SK-N-SH treated with all-trans-retinoic acid at 6 μM for 48 hours (cell line): ENCODE measurements around the gene LLGL2.

Experiments used
- ATAC-seq: fragments of 200-7000 bp; cut with Tn5 transposase; 3 replicates; pipeline ENCODE4 v1.9.1; 2020; ENCODE audit warnings: mild to moderate bottlenecking, moderate library complexity
- ARNTL ChIP-seq: fragments of 450-650 bp; formaldehyde crosslinking; IDR thresholded peaks from 2 replicates; pipeline ENCODE4 v1.5.0; 2020; ENCODE audit warnings: low read depth, mild to moderate bottlenecking, moderate library complexity, borderline replicate concordance
- BACH2 ChIP-seq: fragments of 250-450 bp; sonication (Bioruptor Pico); IDR thresholded peaks from 2 replicates; pipeline ENCODE4 v1.9.0; 2021; ENCODE audit warnings: mild to moderate bottlenecking, borderline replicate concordance
- CSDC2 ChIP-seq: fragments of 250-450 bp; sonication (Bioruptor Pico); IDR thresholded peaks from 2 replicates; pipeline ENCODE4 v1.5.0; 2020; ENCODE audit warnings: mild to moderate bottlenecking, moderate library complexity
- CSRNP3 ChIP-seq: fragments of 250-450 bp; sonication (Bioruptor Pico); IDR thresholded peaks from 2 replicates; pipeline ENCODE4 v1.5.1; 2021; ENCODE audit warnings: mild to moderate bottlenecking, moderate library complexity
- GLIS3 ChIP-seq: fragments of 250-450 bp; sonication (Bioruptor Pico); IDR thresholded peaks from 2 replicates; pipeline ENCODE4 v1.5.0; 2020; ENCODE audit warnings: mild to moderate bottlenecking, moderate library complexity
- ISL1 ChIP-seq: fragments of 250-450 bp; sonication (Bioruptor Pico); IDR thresholded peaks from 2 replicates; pipeline ENCODE4 v2.1.2; 2022; ENCODE audit warnings: mild to moderate bottlenecking, moderate library complexity
- OSR1 ChIP-seq: fragments of 250-450 bp; sonication (Bioruptor Pico); IDR thresholded peaks from 2 replicates; pipeline ENCODE4 v1.8.0; 2022; ENCODE audit warnings: moderate library complexity, mild to moderate bottlenecking, inconsistent platforms
- PATZ1 ChIP-seq: fragments of 250-450 bp; sonication (Bioruptor Pico); IDR thresholded peaks from 2 replicates; pipeline ENCODE4 v1.8.0; 2020; ENCODE audit warnings: mild to moderate bottlenecking, moderate library complexity, borderline replicate concordance
- PPARA ChIP-seq: fragments of 250-450 bp; sonication (Bioruptor Pico); IDR thresholded peaks from 2 replicates; pipeline ENCODE4 v1.5.0; 2020; ENCODE audit warnings: mild to moderate bottlenecking, borderline replicate concordance
- RARB ChIP-seq: fragments of 250-450 bp; sonication (Bioruptor Pico); IDR thresholded peaks from 2 replicates; pipeline ENCODE4 v1.8.0; 2021; ENCODE audit warnings: mild to moderate bottlenecking, moderate library complexity
- SNAI2 ChIP-seq: fragments of 250-450 bp; sonication (Bioruptor Pico); IDR thresholded peaks from 2 replicates; pipeline ENCODE4 v1.5.0; 2020; ENCODE audit warnings: mild to moderate bottlenecking, moderate library complexity
- TCF4 ChIP-seq: fragments of 250-450 bp; sonication (Bioruptor Pico); IDR thresholded peaks from 2 replicates; pipeline ENCODE4 v1.8.0; 2021; ENCODE audit warnings: mild to moderate bottlenecking, moderate library complexity, borderline replicate concordance
- ZC3H10 ChIP-seq: fragments of 250-450 bp; sonication (Bioruptor Pico); IDR thresholded peaks from 2 replicates; pipeline ENCODE4 v1.5.1; 2021; ENCODE audit warnings: mild to moderate bottlenecking, moderate library complexity
- ZFP3 ChIP-seq: fragments of 250-450 bp; sonication (Bioruptor Pico); IDR thresholded peaks from 2 replicates; pipeline ENCODE4 v1.5.0; 2020; ENCODE audit warnings: mild to moderate bottlenecking, moderate library complexity
- ZFP30 ChIP-seq: fragments of 450-650 bp; formaldehyde crosslinking; IDR thresholded peaks from 2 replicates; pipeline ENCODE4 v1.5.0; 2022; ENCODE audit warnings: mild to moderate bottlenecking, moderate library complexity
- ZNF70 ChIP-seq: fragments of 450-650 bp; formaldehyde crosslinking; IDR thresholded peaks from 2 replicates; pipeline ENCODE4 v1.5.0; 2020; ENCODE audit warnings: mild to moderate bottlenecking, moderate library complexity
- ZNF8 ChIP-seq: fragments of 450-650 bp; formaldehyde crosslinking; IDR thresholded peaks from 2 replicates; pipeline ENCODE4 v1.5.0; 2020; ENCODE audit warnings: mild to moderate bottlenecking, moderate library complexity
- TF ChIP-seq, protein P1 (sequence below): fragments of 250-450 bp; sonication (Bioruptor Pico); IDR thresholded peaks from 2 replicates; pipeline ENCODE4 v1.8.0; 2021; ENCODE audit warnings: low read depth, mild to moderate bottlenecking, moderate library complexity, borderline replicate concordance
- TF ChIP-seq, protein P2 (sequence below): fragments of 250-450 bp; sonication (Bioruptor Pico); IDR thresholded peaks from 2 replicates; pipeline ENCODE4 v1.5.1; 2020; ENCODE audit warnings: low read depth, mild to moderate bottlenecking, moderate library complexity
- TF ChIP-seq, protein P3 (sequence below): fragments of 250-450 bp; sonication (Bioruptor Pico); IDR thresholded peaks from 2 replicates; pipeline ENCODE4 v1.5.0; 2020; ENCODE audit warnings: mild to moderate bottlenecking, moderate library complexity

Gene LLGL2

GRCh38 chr17:75514919-75515495, 10.5 kb upstream of the LLGL2 start:
- TF ChIP-seq, protein P1, sequence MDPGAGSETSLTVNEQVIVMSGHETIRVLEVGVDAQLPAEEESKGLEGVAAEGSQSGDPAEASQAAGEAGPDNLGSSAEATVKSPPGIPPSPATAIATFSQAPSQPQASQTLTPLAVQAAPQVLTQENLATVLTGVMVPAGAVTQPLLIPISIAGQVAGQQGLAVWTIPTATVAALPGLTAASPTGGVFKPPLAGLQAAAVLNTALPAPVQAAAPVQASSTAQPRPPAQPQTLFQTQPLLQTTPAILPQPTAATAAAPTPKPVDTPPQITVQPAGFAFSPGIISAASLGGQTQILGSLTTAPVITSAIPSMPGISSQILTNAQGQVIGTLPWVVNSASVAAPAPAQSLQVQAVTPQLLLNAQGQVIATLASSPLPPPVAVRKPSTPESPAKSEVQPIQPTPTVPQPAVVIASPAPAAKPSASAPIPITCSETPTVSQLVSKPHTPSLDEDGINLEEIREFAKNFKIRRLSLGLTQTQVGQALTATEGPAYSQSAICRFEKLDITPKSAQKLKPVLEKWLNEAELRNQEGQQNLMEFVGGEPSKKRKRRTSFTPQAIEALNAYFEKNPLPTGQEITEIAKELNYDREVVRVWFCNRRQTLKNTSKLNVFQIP (CRISPR knock-in tag), result no peak
- TF ChIP-seq PPARA (CRISPR knock-in tag) (no peak), OSR1 (CRISPR knock-in tag) (no peak), RARB (CRISPR knock-in tag) (no peak), ISL1 (CRISPR knock-in tag) (no peak), CSDC2 (no peak), SNAI2 (CRISPR knock-in tag) (no peak), ZNF8 (CRISPR knock-in tag) (no peak), ZFP3 (CRISPR knock-in tag) (no peak), CSRNP3 (CRISPR knock-in tag) (no peak), GLIS3 (CRISPR knock-in tag) (no peak), ARNTL (CRISPR knock-in tag) (no peak), ZNF70 (CRISPR knock-in tag) (no peak), TCF4 (CRISPR knock-in tag) (no peak), ZC3H10 (CRISPR knock-in tag) (no peak)
- ATAC-seq, result peak; percentile 7

DNA sequence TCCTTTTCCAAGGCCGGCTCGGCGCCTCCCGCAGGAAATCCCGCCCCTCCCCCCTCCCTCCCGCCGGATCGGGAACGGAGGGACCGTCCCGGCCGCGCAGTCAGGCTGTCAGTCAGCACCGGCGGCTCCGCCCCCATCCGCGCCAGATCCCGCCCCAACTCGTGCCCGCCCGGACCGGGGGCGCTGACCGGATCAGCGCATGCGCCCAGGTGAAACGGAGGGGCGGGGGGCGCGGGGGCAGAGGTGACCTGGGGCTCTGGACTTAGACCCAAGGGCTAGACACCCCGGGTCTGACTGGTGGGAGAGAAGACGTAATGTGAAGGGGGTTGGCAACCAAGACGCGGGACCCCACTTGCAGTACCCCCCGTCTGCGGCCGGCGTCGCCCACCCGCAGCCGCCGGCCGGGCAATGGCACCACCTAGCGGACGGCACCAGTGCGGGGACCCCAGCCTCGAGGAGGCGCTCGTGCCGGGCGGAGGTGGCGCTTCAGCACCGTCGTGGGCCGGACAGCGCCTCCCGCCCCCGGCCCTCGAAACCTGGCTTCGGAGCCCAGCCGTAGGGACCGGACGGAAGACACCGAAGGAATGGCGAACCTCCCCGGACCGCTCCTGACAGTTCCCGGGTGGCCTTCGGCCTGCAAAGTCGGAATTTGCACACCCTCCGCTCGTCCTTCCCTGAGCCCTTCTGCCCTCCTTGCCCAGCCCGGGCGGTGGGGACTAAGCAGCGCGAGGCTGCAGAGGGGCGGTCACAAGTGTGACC, 9.8 kb upstream of the LLGL2 start, which contains the start of gene CASKIN2:
Gene CASKIN2, minus strand, starts transcription at position 42 of the 759 bp plus-strand sequence. CDS start 1,733 bp downstream, outside the sequence.
- TF ChIP-seq, protein P2, sequence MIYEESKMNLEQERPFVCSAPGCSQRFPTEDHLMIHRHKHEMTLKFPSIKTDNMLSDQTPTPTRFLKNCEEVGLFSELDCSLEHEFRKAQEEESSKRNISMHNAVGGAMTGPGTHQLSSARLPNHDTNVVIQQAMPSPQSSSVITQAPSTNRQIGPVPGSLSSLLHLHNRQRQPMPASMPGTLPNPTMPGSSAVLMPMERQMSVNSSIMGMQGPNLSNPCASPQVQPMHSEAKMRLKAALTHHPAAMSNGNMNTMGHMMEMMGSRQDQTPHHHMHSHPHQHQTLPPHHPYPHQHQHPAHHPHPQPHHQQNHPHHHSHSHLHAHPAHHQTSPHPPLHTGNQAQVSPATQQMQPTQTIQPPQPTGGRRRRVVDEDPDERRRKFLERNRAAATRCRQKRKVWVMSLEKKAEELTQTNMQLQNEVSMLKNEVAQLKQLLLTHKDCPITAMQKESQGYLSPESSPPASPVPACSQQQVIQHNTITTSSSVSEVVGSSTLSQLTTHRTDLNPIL (CRISPR knock-in tag), result no peak
- no peak for TF ChIP-seq BACH2 (CRISPR knock-in tag)
- no peak for TF ChIP-seq OSR1 (CRISPR knock-in tag)
- TF ChIP-seq SNAI2 (CRISPR knock-in tag), result peak; percentile 84; the same call in 1 of the 2 replicates
- peak; percentile 55; the same call in 1 of the 2 replicates for TF ChIP-seq ARNTL (CRISPR knock-in tag)
- TF ChIP-seq, protein P3, sequence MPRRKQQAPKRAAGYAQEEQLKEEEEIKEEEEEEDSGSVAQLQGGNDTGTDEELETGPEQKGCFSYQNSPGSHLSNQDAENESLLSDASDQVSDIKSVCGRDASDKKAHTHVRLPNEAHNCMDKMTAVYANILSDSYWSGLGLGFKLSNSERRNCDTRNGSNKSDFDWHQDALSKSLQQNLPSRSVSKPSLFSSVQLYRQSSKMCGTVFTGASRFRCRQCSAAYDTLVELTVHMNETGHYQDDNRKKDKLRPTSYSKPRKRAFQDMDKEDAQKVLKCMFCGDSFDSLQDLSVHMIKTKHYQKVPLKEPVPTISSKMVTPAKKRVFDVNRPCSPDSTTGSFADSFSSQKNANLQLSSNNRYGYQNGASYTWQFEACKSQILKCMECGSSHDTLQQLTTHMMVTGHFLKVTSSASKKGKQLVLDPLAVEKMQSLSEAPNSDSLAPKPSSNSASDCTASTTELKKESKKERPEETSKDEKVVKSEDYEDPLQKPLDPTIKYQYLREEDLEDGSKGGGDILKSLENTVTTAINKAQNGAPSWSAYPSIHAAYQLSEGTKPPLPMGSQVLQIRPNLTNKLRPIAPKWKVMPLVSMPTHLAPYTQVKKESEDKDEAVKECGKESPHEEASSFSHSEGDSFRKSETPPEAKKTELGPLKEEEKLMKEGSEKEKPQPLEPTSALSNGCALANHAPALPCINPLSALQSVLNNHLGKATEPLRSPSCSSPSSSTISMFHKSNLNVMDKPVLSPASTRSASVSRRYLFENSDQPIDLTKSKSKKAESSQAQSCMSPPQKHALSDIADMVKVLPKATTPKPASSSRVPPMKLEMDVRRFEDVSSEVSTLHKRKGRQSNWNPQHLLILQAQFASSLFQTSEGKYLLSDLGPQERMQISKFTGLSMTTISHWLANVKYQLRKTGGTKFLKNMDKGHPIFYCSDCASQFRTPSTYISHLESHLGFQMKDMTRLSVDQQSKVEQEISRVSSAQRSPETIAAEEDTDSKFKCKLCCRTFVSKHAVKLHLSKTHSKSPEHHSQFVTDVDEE (CRISPR knock-in tag), result 0 out of 2 replicates have a peak, but pooled peaks have one; percentile 27
- TF ChIP-seq RARB (CRISPR knock-in tag), result no peak
- peak; percentile 60 for TF ChIP-seq ZFP3 (CRISPR knock-in tag)
- TF ChIP-seq PATZ1 (CRISPR knock-in tag), result no peak
- TF ChIP-seq CSDC2, result peak; percentile 94; the same call in 1 of the 2 replicates
- peak; percentile 48; the same call in 1 of the 2 replicates for TF ChIP-seq ZFP30
- 0 out of 2 replicates have a peak, but pooled peaks have one; percentile 40 for TF ChIP-seq ZNF8 (CRISPR knock-in tag)
- peak; percentile 82 for ATAC-seq
